NT2/D1 (cell line): Measurements from ENCODE around the gene DLEU7.

Source experiments
- DNase-seq: peaks from one replicate; pipeline ENCODE4 v3.0.0-alpha.2; 2011; ENCODE audit warnings: low read depth, low spot score
- H3K27me3 ChIP-seq: 2 replicates; pipeline ENCODE4 v1.6.0; 2011; ENCODE audit warnings: mild to moderate bottlenecking; ENCODE audit not compliant: insufficient read length, insufficient read depth
- H3K36me3 ChIP-seq: 2 replicates; pipeline ENCODE4 v1.6.1; 2011; ENCODE audit warnings: mild to moderate bottlenecking, low read length, mixed read lengths; ENCODE audit not compliant: insufficient read depth, insufficient read length
- H3K4me1 ChIP-seq: 2 replicates; pipeline ENCODE4 v1.5.1; 2011; ENCODE audit not compliant: insufficient read depth, insufficient read length
- H3K4me3 ChIP-seq: 2 replicates; pipeline ENCODE4 v1.5.1; 2011; ENCODE audit warnings: low read depth; ENCODE audit not compliant: insufficient read length
- H3K9ac ChIP-seq: 2 replicates; pipeline ENCODE4 v1.6.0; 2011; ENCODE audit warnings: low read depth; ENCODE audit not compliant: insufficient read length
- H3K9me3 ChIP-seq: 2 replicates; pipeline ENCODE4 v1.5.1; 2011; ENCODE audit warnings: mild to moderate bottlenecking, low read length; ENCODE audit not compliant: insufficient read depth
- SUZ12 ChIP-seq: IDR thresholded peaks from 2 replicates; pipeline ENCODE4 v1.6.1; 2011; ENCODE audit not compliant: insufficient read length, insufficient read depth; ENCODE audit errors: extremely low read depth
- YY1 ChIP-seq: IDR thresholded peaks from 2 replicates; pipeline ENCODE4 v1.6.1; 2011; ENCODE audit not compliant: insufficient read length, insufficient read depth
- ZNF274 ChIP-seq: IDR thresholded peaks from 2 replicates; pipeline ENCODE4 v1.6.1; 2011; ENCODE audit warnings: mild to moderate bottlenecking, low read depth, low read length

The DLEU7 gene

GRCh38 chr13:50864492-50864891, 21.0 kb upstream of the DLEU7 start:
- Histone ChIP-seq H3K9ac (no peak overlapping the region), H3K9me3 (no peaks in the 10 kb centered on the region), H3K4me1 (no peaks in the 10 kb centered on the region), H3K36me3 (no peaks in the 10 kb centered on the region), H3K4me3 (no peak overlapping the region), H3K27me3 (no peaks in the 10 kb centered on the region)
- DNase-seq, result no peak
- no peak for TF ChIP-seq YY1
- no peak for TF ChIP-seq ZNF274
- TF ChIP-seq SUZ12, result no peak

GRCh38 chr13:50855681-50856080, 12.2 kb upstream of the DLEU7 start:
- Histone ChIP-seq H3K9me3 (no peaks in the 10 kb centered on the region), H3K36me3 (no peaks in the 10 kb centered on the region), H3K9ac (no peak overlapping the region), H3K4me3 (no peak overlapping the region), H3K4me1 (no peaks in the 10 kb centered on the region), H3K27me3 (no peaks in the 10 kb centered on the region)
- no peak for TF ChIP-seq YY1
- TF ChIP-seq SUZ12, result no peak
- no peak for TF ChIP-seq ZNF274
- no peak for DNase-seq

GRCh38 chr13:50850445-50850844, 7.0 kb upstream of the DLEU7 start:
- no peak for DNase-seq
- H3K9me3 ChIP-seq, result no peaks in the 10 kb centered on the region
- no peak overlapping the region for H3K9ac ChIP-seq
- H3K4me3 ChIP-seq, result no peak overlapping the region
- TF ChIP-seq ZNF274, result no peak
- TF ChIP-seq SUZ12, result no peak
- TF ChIP-seq YY1, result no peak
- no peaks in the 10 kb centered on the region for H3K4me1 ChIP-seq
- no peaks in the 10 kb centered on the region for H3K36me3 ChIP-seq
- no peaks in the 10 kb centered on the region for H3K27me3 ChIP-seq

GRCh38 chr13:50847501-50847900, 4.0 kb upstream of the DLEU7 start:
- H3K9ac ChIP-seq, result no peak overlapping the region
- DNase-seq, result no peak
- no peaks in the 10 kb centered on the region for H3K36me3 ChIP-seq
- H3K4me1 ChIP-seq, result no peaks in the 10 kb centered on the region
- no peaks in the 10 kb centered on the region for H3K9me3 ChIP-seq
- no peaks in the 10 kb centered on the region for H3K27me3 ChIP-seq
- TF ChIP-seq SUZ12 (no peak), YY1 (no peak), ZNF274 (no peak)
- H3K4me3 ChIP-seq, result no peak overlapping the region

- no peaks in the 10 kb centered on the region for H3K27me3 ChIP-seq
- H3K36me3 ChIP-seq, result no peaks in the 10 kb centered on the region
- no peak for DNase-seq
- no peaks in the 10 kb centered on the region for H3K9me3 ChIP-seq
- H3K4me1 ChIP-seq, result no peaks in the 10 kb centered on the region
- TF ChIP-seq SUZ12 (no peak), ZNF274 (no peak), YY1 (no peak)
- H3K4me3 ChIP-seq, result no peak overlapping the region
- no peak overlapping the region for H3K9ac ChIP-seq
Measured at GRCh38 chr13:50846861-50847475, 3.5 kb upstream of the DLEU7 start.

GRCh38 chr13:50845211-50845610, 1.7 kb upstream of the DLEU7 start:
- TF ChIP-seq SUZ12 (no peak), ZNF274 (no peak), YY1 (no peak)
- H3K4me1 ChIP-seq, result no peaks in the 10 kb centered on the region
- no peak for DNase-seq

GRCh38 chr13:50844084-50844875, 788 bp upstream of the DLEU7 start:
- TF ChIP-seq SUZ12 (no peak), ZNF274 (no peak), YY1 (no peak)
- Histone ChIP-seq H3K9ac (no peak overlapping the region), H3K36me3 (no peaks in the 10 kb centered on the region), H3K9me3 (no peaks in the 10 kb centered on the region), H3K27me3 (no peaks in the 10 kb centered on the region), H3K4me3 (no peak overlapping the region), H3K4me1 (no peaks in the 10 kb centered on the region)
- no peak for DNase-seq

More at GRCh38 chr13:50845211-50845610, 1.7 kb upstream of the DLEU7 start:
- Histone ChIP-seq H3K4me3 (no peak overlapping the region), H3K9ac (no peak overlapping the region), H3K27me3 (no peaks in the 10 kb centered on the region), H3K36me3 (no peaks in the 10 kb centered on the region), H3K9me3 (no peaks in the 10 kb centered on the region)

GRCh38 chr13:50842990-50843256, 569 bp downstream of the DLEU7 start:
- Histone ChIP-seq H3K4me3 (no peak overlapping the region), H3K36me3 (no peaks in the 10 kb centered on the region), H3K9ac (no peak overlapping the region), H3K9me3 (no peaks in the 10 kb centered on the region), H3K4me1 (no peaks in the 10 kb centered on the region), H3K27me3 (no peaks in the 10 kb centered on the region)
- DNase-seq, result no peak
- TF ChIP-seq ZNF274 (no peak), YY1 (no peak), SUZ12 (no peak)
